ENCODE measurements around the gene CELF3.

DNA sequence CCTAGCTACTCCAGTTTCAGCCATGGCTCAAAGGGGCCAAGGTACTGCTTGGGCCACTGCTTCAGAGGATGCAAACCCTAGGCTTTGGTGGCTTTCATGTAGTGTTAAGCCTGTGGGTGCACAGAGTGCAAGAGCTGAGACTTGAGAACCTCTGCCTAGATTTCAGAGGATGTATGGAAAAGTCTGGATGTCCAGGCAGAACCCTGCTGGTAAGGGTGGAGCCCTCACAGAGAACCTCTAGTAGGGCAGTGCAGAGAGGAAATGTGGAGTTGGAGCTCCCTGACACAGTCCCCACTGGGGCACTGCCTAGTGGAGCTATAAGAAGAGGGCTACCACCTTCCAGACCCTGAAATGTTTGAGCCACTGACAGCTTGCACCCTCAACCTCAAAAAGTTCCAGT lies 20.9 kb upstream of the CELF3 start:
- TF ChIP-seq, protein P1, sequence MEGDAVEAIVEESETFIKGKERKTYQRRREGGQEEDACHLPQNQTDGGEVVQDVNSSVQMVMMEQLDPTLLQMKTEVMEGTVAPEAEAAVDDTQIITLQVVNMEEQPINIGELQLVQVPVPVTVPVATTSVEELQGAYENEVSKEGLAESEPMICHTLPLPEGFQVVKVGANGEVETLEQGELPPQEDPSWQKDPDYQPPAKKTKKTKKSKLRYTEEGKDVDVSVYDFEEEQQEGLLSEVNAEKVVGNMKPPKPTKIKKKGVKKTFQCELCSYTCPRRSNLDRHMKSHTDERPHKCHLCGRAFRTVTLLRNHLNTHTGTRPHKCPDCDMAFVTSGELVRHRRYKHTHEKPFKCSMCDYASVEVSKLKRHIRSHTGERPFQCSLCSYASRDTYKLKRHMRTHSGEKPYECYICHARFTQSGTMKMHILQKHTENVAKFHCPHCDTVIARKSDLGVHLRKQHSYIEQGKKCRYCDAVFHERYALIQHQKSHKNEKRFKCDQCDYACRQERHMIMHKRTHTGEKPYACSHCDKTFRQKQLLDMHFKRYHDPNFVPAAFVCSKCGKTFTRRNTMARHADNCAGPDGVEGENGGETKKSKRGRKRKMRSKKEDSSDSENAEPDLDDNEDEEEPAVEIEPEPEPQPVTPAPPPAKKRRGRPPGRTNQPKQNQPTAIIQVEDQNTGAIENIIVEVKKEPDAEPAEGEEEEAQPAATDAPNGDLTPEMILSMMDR (IDR thresholded peaks at IDR 0.05; ENCODE audit: insufficient read depth, low read length) = no peak
- TF ChIP-seq POLR2AphosphoS5 (IDR thresholded peaks at IDR 0.05; ENCODE audit: low read depth) (no peak), SPI1 (IDR thresholded peaks at IDR 0.05; ENCODE audit: borderline replicate concordance, low read depth) (no peak), GABPA (IDR thresholded peaks at IDR 0.05; ENCODE audit: low read depth) (no peak)
- TF ChIP-seq, protein P2, sequence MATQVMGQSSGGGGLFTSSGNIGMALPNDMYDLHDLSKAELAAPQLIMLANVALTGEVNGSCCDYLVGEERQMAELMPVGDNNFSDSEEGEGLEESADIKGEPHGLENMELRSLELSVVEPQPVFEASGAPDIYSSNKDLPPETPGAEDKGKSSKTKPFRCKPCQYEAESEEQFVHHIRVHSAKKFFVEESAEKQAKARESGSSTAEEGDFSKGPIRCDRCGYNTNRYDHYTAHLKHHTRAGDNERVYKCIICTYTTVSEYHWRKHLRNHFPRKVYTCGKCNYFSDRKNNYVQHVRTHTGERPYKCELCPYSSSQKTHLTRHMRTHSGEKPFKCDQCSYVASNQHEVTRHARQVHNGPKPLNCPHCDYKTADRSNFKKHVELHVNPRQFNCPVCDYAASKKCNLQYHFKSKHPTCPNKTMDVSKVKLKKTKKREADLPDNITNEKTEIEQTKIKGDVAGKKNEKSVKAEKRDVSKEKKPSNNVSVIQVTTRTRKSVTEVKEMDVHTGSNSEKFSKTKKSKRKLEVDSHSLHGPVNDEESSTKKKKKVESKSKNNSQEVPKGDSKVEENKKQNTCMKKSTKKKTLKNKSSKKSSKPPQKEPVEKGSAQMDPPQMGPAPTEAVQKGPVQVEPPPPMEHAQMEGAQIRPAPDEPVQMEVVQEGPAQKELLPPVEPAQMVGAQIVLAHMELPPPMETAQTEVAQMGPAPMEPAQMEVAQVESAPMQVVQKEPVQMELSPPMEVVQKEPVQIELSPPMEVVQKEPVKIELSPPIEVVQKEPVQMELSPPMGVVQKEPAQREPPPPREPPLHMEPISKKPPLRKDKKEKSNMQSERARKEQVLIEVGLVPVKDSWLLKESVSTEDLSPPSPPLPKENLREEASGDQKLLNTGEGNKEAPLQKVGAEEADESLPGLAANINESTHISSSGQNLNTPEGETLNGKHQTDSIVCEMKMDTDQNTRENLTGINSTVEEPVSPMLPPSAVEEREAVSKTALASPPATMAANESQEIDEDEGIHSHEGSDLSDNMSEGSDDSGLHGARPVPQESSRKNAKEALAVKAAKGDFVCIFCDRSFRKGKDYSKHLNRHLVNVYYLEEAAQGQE (IDR thresholded peaks at IDR 0.05; ENCODE audit: insufficient replicate concordance, low read depth) = no peak

Measured in HL-60 (cell line).